Measurements from ENCODE around the gene RBBP5.

GRCh38 chr1:205082431-205082830 is 39.3 kb downstream of the RBBP5 start:
- TF ChIP-seq EZH2phosphoT487 (IDR thresholded peaks at IDR 0.05; ENCODE audit: borderline replicate concordance, low read length) (no peak), CTCF (IDR thresholded peaks at IDR 0.05; ENCODE audit: low read depth, low read length, poor library complexity, severe bottlenecking) (no peak)

Measured in DOHH2 (cell line).